GM12878 (cell line): ENCODE results near the gene ZMYND10.

ENCODE experiments used
- BHLHE40 ChIP-seq, 2 experiments: fragments of 450-650 bp in 1 of 2; IDR thresholded peaks; 2 replicates each; pipeline ENCODE4 v1.6.1; 2011 to 2017; ENCODE audit warnings: low read depth in 2 of 2, borderline replicate concordance in 1 of 2, improper control_type of control experiment in 1 of 2, low read length in 1 of 2, mild to moderate bottlenecking in 1 of 2
- TAF1 ChIP-seq: IDR thresholded peaks from 2 replicates; pipeline ENCODE4 v1.6.1; 2011; ENCODE audit warnings: mild to moderate bottlenecking, low read depth, low read length, borderline replicate concordance

- no peak for TF ChIP-seq TAF1
- TF ChIP-seq BHLHE40 (IDR thresholded peaks at IDR 0.05; ENCODE audit: borderline replicate concordance in 1 of 2, low read depth in 2 of 2, low read length in 1 of 2), result no peak
Observed at GRCh38 chr3:50318615-50319014, 26.9 kb downstream of the ZMYND10 start.
